MG63 (cell line): ENCODE data around the gene RESF1. TPM values are rescaled to one million over a fixed set of nuclear protein-coding genes. Genes with fewer than 3 reads are reported as not detected.
"Not testable (repeated sequence)": the region's sequence is repeated elsewhere in the genome, so short reads cannot be mapped to it uniquely, and the experiment has no call there.

Source experiments
- DNase-seq: peaks from one replicate; pipeline ENCODE4 v3.0.0-alpha.2; 2020
- H3K27me3 ChIP-seq: fragments of 250-450 bp; sonication (Bioruptor Pico); 2 replicates; pipeline ENCODE4 v1.5.1; 2020; ENCODE audit warnings: mild to moderate bottlenecking, moderate library complexity
- H3K36me3 ChIP-seq: fragments of 250-450 bp; sonication (Bioruptor Pico); 2 replicates; pipeline ENCODE4 v1.5.1; 2020; ENCODE audit warnings: mild to moderate bottlenecking, moderate library complexity
- H3K4me3 ChIP-seq: fragments of 250-450 bp; sonication (Bioruptor Pico); 2 replicates; pipeline ENCODE4 v1.5.1; 2020; ENCODE audit warnings: mild to moderate bottlenecking, moderate library complexity
- H3K9me3 ChIP-seq: fragments of 250-450 bp; sonication (Bioruptor Pico); 2 replicates; pipeline ENCODE4 v1.5.1; 2020; ENCODE audit warnings: mild to moderate bottlenecking, moderate library complexity
- total RNA-seq: library from RNA; depleted of rRNA; stranded (reverse); fragments of >200 nt; shearing (Covaris generic); gene quantifications from 2 replicates; pipeline ENCODE4 v1.2.3, GENCODE V29; 2014; ENCODE audit warnings: low replicate concordance; rRNA removed

Gene RESF1, protein sequence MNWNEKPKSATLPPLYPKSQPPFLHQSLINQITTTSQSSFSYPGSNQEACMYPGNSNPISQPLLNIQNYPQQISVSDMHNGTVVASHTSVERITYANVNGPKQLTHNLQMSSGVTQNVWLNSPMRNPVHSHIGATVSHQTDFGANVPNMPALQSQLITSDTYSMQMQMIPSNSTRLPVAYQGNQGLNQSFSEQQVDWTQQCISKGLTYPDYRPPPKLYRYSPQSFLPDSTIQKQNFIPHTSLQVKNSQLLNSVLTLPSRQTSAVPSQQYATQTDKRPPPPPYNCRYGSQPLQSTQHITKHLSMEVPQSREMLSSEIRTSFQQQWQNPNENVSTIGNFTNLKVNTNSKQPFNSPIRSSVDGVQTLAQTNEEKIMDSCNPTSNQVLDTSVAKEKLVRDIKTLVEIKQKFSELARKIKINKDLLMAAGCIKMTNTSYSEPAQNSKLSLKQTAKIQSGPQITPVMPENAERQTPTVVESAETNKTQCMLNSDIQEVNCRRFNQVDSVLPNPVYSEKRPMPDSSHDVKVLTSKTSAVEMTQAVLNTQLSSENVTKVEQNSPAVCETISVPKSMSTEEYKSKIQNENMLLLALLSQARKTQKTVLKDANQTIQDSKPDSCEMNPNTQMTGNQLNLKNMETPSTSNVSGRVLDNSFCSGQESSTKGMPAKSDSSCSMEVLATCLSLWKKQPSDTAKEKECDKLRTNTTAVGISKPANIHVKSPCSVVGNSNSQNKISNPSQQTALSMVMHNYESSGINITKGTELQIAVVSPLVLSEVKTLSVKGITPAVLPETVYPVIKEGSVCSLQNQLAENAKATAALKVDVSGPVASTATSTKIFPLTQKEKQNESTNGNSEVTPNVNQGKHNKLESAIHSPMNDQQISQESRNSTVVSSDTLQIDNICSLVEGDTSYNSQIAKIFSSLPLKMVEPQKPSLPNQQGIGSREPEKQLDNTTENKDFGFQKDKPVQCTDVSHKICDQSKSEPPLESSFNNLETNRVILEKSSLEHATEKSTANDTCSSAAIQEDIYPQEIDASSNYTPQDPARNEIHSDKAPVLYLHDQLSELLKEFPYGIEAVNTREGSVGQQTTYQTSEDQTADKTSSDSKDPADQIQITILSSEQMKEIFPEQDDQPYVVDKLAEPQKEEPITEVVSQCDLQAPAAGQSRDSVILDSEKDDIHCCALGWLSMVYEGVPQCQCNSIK (N-terminal part only)
- 9.5 and 17.7 TPM in 2 replicates for total RNA-seq

DNA sequence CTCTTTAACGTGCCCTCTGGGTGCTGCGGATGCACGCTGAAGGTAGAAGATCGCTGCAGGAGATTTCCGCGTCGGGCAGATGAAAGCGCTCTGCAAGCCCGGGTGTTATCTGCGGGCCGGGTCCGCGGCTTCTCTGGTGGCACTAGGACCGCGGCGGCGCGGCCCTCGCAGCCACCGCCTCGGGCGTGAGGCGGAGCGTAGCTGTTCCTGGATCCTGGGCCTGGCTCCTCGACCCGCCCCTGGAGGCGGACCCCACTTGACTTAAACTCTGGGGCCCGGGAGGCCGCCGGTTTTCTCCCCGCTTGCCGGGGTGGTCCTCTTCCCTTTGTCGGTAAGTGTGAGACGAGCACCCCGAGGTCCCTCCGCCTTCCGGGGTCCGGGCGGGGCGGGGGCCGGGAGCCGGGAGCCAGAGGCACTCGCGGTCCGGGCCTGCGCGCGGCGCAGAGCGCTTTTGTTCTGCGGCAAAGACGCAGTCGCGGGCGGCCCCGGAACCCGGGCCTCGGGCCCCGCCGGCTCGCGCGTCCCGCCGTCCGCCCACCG is at the start of gene RESF1:
RESF1 (plus strand) TSS at position 255 of the 540 bp plus-strand sequence. CDS start 21,541 bp downstream, outside the sequence.
- peak; percentile 94 for DNase-seq
- Histone ChIP-seq H3K9me3 (no peaks in the 10 kb centered on the region), H3K27me3 (no peaks in the 10 kb centered on the region), H3K4me3 (peak within 1 kb of the TSS; percentile 76), H3K36me3 (peaks cover 18% of the 10 kb centered on the region)

DNA sequence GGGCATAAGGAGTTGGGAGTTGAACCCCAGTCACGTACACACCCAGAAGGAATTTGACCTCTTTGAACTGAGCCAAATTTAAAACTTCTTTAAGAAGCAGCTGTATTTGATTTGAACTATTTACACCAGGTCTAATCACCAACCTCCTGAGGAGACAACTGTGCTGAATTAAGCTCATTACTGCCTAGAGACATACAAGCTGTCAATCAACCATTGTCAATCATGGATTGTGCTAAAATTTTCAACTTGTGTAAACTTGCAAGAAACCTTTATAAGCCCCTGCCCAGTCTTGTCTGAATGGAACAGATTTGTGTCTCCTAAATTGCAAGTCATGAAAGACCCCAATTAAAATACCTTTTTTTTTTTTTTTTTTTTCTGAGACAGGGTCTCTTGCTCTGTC is 44.3 kb upstream of the RESF1 start:
- H3K9me3 ChIP-seq: peaks cover 6% of the 10 kb centered on the region; the same call in 1 of the 2 replicates
- H3K36me3 ChIP-seq: no peaks in the 10 kb centered on the region
- no peaks in the 10 kb centered on the region for H3K27me3 ChIP-seq
- DNase-seq: no peak
- H3K4me3 ChIP-seq: no peak overlapping the region

DNA sequence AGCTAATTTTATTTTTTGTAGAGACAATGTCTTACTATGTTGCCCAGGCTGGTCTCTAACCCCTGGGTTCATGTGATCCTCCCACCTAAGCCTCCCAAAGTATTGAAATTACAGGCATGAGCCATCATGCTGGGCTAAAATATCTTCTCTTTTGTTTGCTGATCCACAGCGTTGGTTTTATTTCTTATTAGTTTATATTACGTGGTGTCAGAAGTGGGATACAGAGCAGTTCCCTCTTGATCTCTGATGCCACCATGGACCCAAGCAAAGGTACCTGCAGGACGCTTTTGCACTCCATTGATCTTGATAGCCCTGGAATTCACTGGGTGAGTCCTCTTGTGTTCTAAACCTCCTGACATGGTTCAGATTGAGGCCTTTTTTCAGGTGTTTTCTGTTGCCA is 43.8 kb upstream of the RESF1 start:
- no peak for DNase-seq
- no peaks in the 10 kb centered on the region for H3K27me3 ChIP-seq
- H3K9me3 ChIP-seq: peaks cover 6% of the 10 kb centered on the region; the same call in 1 of the 2 replicates

DNA sequence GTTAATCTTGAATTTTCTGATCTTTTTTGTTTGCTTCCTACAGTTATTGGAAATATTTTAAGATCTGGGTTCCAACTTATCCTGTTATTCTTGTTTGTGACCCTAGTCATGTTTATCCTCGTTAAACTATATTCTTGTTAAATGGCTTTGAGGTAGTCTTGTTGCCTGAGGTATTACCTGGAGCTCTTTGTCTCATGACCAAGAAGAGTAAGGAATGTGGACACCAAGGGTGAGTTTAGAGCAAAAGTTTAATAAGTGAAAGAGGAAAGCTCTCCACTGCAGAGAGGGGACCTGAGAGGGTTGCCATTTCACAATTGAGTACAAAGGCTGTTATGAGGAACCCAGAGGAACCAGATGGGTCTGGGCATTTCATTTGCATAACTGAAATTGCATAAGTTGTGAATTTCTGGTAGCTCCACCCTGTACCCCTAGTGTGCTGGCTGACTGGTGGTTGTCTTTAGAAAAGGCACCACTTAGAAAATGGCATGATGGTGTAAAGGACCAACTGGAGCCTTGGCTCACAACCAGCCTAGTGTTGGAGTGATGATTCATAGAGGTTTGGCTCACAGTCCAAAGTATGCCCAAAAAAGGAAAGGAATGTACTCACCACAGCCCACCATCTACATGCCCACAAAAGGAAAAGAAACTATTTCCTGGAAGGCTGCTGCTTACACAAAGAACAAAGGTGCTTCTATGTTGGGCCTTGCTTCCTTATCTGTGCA is 36.7 kb upstream of the RESF1 start:
- H3K27me3 ChIP-seq: no peaks in the 10 kb centered on the region
- H3K4me3 ChIP-seq: no peak overlapping the region
- no peaks in the 10 kb centered on the region for H3K36me3 ChIP-seq
- peaks cover 21% of the 10 kb centered on the region for H3K9me3 ChIP-seq
- peak; percentile 27 for DNase-seq

More for the DNA sequence above, 43.8 kb upstream of the RESF1 start:
- Histone ChIP-seq H3K4me3 (no peak overlapping the region), H3K36me3 (no peaks in the 10 kb centered on the region)

DNA sequence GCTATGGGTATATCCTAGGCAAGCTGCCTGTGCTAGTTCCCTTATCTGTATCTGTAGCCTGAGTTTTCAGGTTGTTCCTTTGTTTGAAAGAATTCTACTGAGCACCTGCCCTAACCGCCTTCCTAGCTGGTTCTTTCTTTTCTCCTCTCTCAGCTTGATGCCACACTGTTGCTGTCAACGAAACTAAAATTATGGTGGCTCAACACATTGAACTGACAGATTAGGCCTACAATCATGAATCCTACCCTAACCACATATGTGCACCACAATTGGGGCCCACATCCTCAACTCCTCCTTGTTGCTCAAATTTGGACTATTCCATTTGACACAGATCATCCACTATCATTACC is 36.2 kb upstream of the RESF1 start:
- peaks cover 21% of the 10 kb centered on the region for H3K9me3 ChIP-seq
- H3K4me3 ChIP-seq: no peak overlapping the region
- H3K36me3 ChIP-seq: no peaks in the 10 kb centered on the region
- DNase-seq: no peak
- H3K27me3 ChIP-seq: no peaks in the 10 kb centered on the region

DNA sequence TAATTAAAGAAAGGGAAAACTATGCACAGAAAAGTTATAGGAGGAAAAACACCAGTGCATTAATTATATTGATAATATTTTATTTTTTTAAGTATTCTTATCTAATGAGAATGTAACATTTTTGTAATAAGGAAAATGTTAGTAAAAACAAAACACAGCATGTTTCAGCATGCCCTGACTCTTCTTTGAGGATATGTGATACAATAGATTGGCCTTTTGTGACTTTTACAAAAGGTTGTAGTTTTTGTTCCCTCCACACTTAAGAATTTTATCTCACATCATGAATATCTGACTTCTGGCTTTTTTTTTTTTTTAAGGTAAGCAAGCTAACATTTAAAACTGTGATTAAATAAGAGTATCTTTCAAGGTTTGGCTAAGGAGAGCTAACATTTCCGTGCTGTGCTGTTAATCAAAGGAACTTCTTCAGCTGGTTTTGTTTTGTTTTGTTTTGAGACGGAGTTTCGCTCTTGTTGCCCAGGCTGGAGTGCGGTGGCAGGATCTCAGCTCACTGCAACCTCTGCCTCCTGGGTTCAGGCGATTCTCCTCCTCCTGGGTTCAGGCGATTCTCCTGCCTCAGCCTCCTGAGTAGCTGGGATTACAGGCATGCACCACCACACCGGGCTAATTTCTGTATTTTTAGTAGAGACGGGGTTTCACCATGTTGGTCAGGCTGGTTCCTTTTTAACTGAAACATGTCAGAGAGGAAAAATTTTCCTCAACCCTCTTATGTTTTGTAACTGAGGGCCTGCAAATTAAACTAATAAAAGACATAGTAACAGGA is 30.8 kb upstream of the RESF1 start:
- no peak overlapping the region for H3K4me3 ChIP-seq
- peaks cover 4% of the 10 kb centered on the region for H3K9me3 ChIP-seq
- no peak for DNase-seq
- H3K36me3 ChIP-seq: no peaks in the 10 kb centered on the region
- no peaks in the 10 kb centered on the region for H3K27me3 ChIP-seq

DNA sequence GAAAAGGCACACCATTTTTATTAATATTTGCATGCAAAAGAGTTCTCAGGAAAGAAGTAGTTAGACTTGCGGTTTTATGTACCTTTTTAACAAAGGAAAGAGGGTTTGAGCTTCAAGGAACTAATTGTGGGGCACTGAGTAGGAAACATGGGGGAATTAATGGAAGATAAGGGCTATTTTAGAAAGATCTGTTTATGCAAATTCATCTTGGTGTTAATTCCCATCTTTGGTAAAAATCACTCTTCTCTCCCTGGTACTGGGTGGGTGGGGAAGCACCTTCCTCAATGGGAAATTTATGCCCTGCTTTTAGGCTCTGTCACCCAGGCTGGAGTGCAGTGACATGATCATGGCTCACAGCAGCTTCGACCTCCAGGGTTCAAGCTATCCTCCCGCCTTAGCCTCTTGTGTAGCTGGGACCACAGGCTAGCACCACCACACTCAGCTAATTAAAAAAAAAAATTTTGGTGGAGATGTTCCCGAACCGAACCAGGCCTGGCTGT is 30.1 kb upstream of the RESF1 start:
- H3K4me3 ChIP-seq: no peak overlapping the region
- H3K27me3 ChIP-seq: no peaks in the 10 kb centered on the region
- H3K36me3 ChIP-seq: no peaks in the 10 kb centered on the region
- no peaks in the 10 kb centered on the region for H3K9me3 ChIP-seq
- no peak for DNase-seq

DNA sequence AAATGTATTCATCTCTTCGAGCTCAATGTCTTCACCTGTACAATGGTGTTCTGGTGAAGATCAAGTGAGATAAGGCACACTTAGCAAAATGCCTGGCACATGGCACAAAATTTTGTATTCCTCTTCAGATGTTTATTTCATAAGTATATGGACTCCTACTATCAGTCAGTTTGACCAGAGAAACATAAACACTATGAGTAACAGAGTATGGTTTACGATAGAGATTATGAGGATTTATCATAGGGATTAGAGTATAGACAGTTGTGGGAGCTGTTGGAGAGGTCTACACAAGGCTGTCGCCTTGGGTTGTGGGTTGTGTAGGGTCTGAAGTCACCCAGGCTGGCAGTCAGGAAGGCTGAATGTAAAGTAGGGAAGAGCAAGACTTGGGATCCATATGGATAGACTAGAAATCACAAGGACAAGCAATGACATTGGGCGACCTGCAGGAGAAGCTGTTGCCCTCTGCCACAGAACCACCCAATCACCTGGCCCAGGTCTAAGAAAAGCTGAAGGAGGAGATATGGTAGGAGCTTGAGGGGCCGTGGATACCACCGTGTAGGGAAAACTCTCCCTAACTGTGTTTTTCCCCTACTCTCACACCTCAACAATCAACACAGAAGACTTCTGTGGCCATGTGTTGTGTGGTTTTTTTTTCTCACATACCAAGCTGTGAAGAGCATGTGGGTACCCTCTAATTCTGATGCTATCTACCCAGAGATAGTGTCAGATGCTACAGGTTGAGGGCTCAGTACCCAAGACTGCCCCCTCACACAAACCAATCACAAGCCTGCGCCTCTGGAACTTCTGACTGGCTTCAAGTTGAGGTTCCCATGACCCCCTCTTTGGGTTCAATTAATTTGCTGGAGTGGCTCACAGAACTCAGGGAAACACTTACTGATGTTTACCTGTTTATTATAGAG is 27.2 kb upstream of the RESF1 start:
- no peaks in the 10 kb centered on the region for H3K36me3 ChIP-seq
- no peaks in the 10 kb centered on the region for H3K9me3 ChIP-seq
- no peak for DNase-seq
- no peak overlapping the region for H3K4me3 ChIP-seq
- no peaks in the 10 kb centered on the region for H3K27me3 ChIP-seq

DNA sequence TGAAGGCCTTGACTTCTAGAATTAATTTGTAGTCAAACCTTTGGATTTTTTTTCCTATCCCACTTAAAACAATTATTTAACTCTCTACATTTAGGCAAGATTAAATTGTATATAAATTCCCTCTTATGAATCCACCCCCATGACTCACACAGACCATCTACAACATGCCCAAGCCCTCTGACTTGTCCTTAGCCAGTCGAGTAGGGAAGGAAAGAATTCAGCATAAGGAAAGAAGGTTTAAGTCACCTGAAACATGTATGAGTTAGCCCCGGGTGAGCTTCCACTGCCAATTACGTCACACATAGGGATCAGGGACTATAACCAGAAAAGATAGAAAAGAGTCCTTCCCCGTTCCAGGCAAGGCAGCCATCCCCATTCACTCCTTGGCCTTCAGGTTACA is 14.9 kb upstream of the RESF1 start:
- H3K4me3 ChIP-seq: no peak overlapping the region
- H3K36me3 ChIP-seq: no peaks in the 10 kb centered on the region
- DNase-seq: no peak
- H3K27me3 ChIP-seq: no peaks in the 10 kb centered on the region
- peaks cover 8% of the 10 kb centered on the region for H3K9me3 ChIP-seq

DNA sequence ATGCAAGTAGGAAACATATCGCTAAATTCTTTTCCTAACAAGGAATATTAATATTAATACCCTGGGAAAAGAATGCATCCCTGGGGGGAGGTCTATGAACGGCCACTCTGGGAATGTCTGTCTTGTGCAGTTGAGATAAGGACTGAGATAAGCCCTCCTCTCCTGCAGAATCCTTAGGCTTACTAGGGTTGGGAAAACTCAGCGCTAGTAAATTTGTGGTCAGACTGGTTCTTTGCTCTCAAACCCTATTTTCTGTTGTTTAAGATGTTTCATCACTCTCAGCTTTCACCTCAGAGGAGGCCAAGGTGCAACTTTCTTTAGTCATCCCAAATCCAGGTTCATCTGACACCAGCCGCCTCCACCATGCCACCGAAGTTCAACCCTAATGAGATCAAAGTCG is 11.2 kb upstream of the RESF1 start:
- H3K27me3 ChIP-seq: no peaks in the 10 kb centered on the region
- H3K36me3 ChIP-seq: no peaks in the 10 kb centered on the region
- peaks cover 4% of the 10 kb centered on the region; the same call in 1 of the 2 replicates for H3K9me3 ChIP-seq
- no peak overlapping the region for H3K4me3 ChIP-seq
- DNase-seq: no peak

DNA sequence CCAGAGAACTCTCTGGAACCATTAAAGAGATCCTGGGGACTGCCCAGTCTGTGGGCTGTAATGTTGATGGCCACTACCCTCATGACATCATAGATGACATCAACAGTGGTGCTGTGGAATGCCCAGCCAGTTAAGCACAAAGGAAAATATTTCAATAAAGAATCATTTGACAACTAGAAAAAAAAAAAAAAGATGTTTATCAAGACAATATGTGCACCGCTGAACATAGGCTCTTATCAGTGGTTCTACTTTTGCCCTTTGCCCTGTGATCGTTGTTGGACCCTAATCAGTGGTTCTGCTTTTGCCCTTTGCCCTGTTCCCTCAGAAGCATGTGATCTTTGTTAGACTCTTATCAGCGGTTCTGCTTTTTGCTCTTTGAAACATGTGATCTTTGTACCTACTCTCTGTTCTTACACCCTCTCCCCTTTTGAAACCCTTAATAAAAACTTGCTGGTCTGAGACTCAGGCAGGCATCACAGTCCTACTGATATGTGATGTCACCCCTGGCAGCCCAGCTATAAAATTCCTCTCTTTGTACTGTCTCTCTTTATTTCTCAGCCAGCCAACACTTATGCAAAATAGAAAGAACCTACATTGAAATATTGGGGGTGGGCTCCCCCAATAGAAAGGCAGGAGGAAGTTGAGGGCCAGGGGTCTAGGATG is 10.4 kb upstream of the RESF1 start:
- not testable (repeated sequence) for H3K36me3 ChIP-seq, H3K4me3 ChIP-seq, H3K27me3 ChIP-seq, H3K9me3 ChIP-seq, DNase-seq

DNA sequence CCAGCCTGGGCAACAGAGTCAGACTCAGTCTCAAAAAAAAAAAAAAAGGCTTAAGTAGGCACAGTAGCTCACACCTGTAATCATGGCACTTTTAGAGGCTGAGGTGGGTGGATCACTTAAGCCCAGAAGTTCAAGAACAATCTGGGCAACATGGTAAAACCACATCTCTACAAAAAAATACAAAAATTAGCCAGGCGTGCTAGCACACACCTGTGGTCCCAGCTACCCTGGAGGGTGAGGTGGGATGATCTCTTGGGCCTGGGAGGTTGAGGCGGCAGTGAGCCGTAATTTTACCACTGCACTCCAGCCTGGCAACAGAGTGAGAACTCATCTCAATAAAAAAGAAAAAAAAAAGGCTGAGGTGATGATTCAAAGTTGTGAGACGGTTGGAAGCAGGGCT is 9.1 kb upstream of the RESF1 start:
- no peak for DNase-seq
- Histone ChIP-seq H3K4me3 (no peak overlapping the region), H3K9me3 (no peaks in the 10 kb centered on the region), H3K27me3 (no peaks in the 10 kb centered on the region), H3K36me3 (no peaks in the 10 kb centered on the region)

DNA sequence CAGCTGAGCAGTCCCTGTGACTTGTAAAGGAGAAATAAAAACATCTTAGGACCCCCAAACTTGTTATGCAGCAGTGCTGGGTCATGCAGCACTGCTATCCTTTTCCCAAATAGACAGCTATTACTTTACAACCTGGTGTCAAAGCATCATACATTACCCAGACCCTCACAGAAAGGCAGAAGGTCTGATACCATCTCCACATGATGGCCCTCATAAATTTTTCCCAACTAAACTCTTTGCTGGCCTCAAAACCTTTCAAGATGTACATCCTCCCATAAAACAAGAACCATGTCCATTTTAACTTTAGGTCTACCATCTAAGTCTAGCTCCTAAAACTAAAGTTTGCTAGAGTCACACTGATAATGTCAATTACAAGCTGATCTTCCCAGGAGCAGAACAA is 8.7 kb upstream of the RESF1 start:
- DNase-seq: no peak
- H3K4me3 ChIP-seq: no peak overlapping the region
- H3K27me3 ChIP-seq: no peaks in the 10 kb centered on the region
- H3K36me3 ChIP-seq: no peaks in the 10 kb centered on the region
- no peaks in the 10 kb centered on the region for H3K9me3 ChIP-seq

DNA sequence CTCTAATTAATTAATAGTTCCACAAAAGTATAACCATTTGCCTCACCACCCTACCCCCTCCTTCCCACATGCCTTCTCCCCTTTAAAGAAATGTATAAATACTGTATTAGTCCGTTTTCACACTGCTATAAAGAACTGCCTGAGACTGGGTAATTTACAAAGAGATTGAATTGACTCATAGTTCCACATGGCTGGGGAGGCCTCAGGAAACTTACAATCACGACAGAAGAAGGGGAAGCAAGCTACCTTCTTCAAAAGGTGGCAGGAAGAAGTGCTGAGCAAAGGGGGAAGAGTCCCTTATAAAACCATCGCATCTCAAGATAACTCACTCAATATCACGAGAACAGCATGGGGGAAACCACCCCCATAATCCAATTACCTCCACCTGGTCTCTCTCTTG is 8.2 kb upstream of the RESF1 start:
- Histone ChIP-seq H3K4me3 (no peak overlapping the region), H3K9me3 (no peaks in the 10 kb centered on the region), H3K27me3 (no peaks in the 10 kb centered on the region), H3K36me3 (no peaks in the 10 kb centered on the region)
- no peak for DNase-seq
